Mucosa of descending colon (tissue), 3 donors: ENCODE measurements around the gene ANO7. TPM values are rescaled to one million over a fixed set of nuclear protein-coding genes. Genes with fewer than 3 reads are reported as not detected.

Experiments used
- ATAC-seq: fragments of 200-7000 bp; cut with Tn5 transposase; one replicate; pipeline ENCODE4 v1.9.1; 2020; ENCODE audit warnings: mild to moderate bottlenecking, moderate library complexity
- DNase-seq, 3 donors: peaks; one replicate each; pipeline ENCODE4 v3.0.0-alpha.2; 2020
- H3K36me3 ChIP-seq: fragments of 200-600 bp; one replicate; pipeline ENCODE4 v1.8.0; 2021; ENCODE audit warnings: low read depth, mild to moderate bottlenecking
- H3K4me1 ChIP-seq: fragments of 200-600 bp; one replicate; pipeline ENCODE4 v1.8.0; 2021; ENCODE audit warnings: low read depth, mild to moderate bottlenecking
- H3K4me3 ChIP-seq: fragments of 200-600 bp; one replicate; pipeline ENCODE4 v1.8.0; 2021; ENCODE audit warnings: mild to moderate bottlenecking
- H3K9me3 ChIP-seq: fragments of 200-600 bp; one replicate; pipeline ENCODE4 v1.8.0; 2021; ENCODE audit warnings: mild to moderate bottlenecking
- CTCF ChIP-seq: fragments of 200-600 bp; IDR thresholded peaks from one replicate; pipeline ENCODE4 v1.8.0; 2022; ENCODE audit warnings: antibody characterized with exemption, mild to moderate bottlenecking
- intact Hi-C, 2 donors: fragments of 100-400 bp; cut with DNase I in 1 of 2; cut with micrococcal nuclease in 1 of 2; formaldehyde crosslinking; loops; one replicate each; pipeline versions ENCODE4 v1.11.0 to v1.11.1; 2022; cut with DNase I, micrococcal nuclease
- total RNA-seq, 3 donors: library from RNA; stranded (reverse); fragmentation: NEBNext Ultra II Directional in 2 of 3; extraction: Animal tissue kit (Norgen Biotek cat#: 25700) in 2 of 3; gene quantifications; one replicate each; pipeline versions ENCODE4 v1.2.1 to v1.2.4, GENCODE V29; 2021 to 2023
- donor health status: DM: no; HTN: no; CAD: no; lungs with moderate emphysema.
- donor health status: DM: no; HTN: no; CAD: no.
- donor health status: DM: no; HTN: yes; CAD: no.

Gene ANO7
- total RNA-seq, 3 donors from 2014 or later, result 33.9 to 106 (median 83.5) TPM

GRCh38 chr2:241173557-241173956 lies 14.9 kb upstream of the ANO7 start:
- Histone ChIP-seq H3K4me1 (no peaks in the 10 kb centered on the region), H3K9me3 (peaks cover 13% of the 10 kb centered on the region), H3K4me3 (no peak overlapping the region), H3K36me3 (peaks cover 12% of the 10 kb centered on the region)
- ATAC-seq (no peak), DNase-seq (no peak)
- no peak for TF ChIP-seq CTCF
- intact Hi-C loops, result no loop called here

- ATAC-seq (no peak), DNase-seq (no peak)
- H3K9me3 ChIP-seq, result no peaks in the 10 kb centered on the region
- H3K4me1 ChIP-seq, result no peaks in the 10 kb centered on the region
- H3K4me3 ChIP-seq, result no peak overlapping the region
- intact Hi-C loops, result no loop called here
- no peaks in the 10 kb centered on the region for H3K36me3 ChIP-seq
- TF ChIP-seq CTCF, result no peak
These were observed 10.7 kb upstream of the ANO7 start for GRCh38 chr2:241177526-241178334.

GRCh38 chr2:241178961-241179360 lies 9.5 kb upstream of the ANO7 start:
- no peak for TF ChIP-seq CTCF
- no peaks in the 10 kb centered on the region for H3K9me3 ChIP-seq
- H3K4me1 ChIP-seq, result no peaks in the 10 kb centered on the region
- H3K4me3 ChIP-seq, result no peak overlapping the region
- no peak for ATAC-seq
- no peak for DNase-seq
- intact Hi-C loops, result no loop called here
- H3K36me3 ChIP-seq, result no peaks in the 10 kb centered on the region

- no peak for ATAC-seq
- intact Hi-C loops, result no loop called here
- no peak for TF ChIP-seq CTCF
- no peak overlapping the region for H3K4me3 ChIP-seq
- H3K36me3 ChIP-seq, result no peaks in the 10 kb centered on the region
- H3K4me1 ChIP-seq, result no peaks in the 10 kb centered on the region
- H3K9me3 ChIP-seq, result no peaks in the 10 kb centered on the region
- no peak for DNase-seq
These were observed 8.6 kb upstream of the ANO7 start for GRCh38 chr2:241179899-241180298.

GRCh38 chr2:241180495-241180894 lies 8.0 kb upstream of the ANO7 start:
- no peak for TF ChIP-seq CTCF
- intact Hi-C loops, result no loop called here
- H3K4me1 ChIP-seq, result no peaks in the 10 kb centered on the region
- H3K9me3 ChIP-seq, result no peaks in the 10 kb centered on the region
- no peak for ATAC-seq
- no peak for DNase-seq
- no peak overlapping the region for H3K4me3 ChIP-seq
- H3K36me3 ChIP-seq, result no peaks in the 10 kb centered on the region
